A549 (cell line): ENCODE results near the gene HLA-DMB. TPM values are rescaled to one million over a fixed set of nuclear protein-coding genes. Genes with fewer than 3 reads are reported as not detected.

Experiments used
- ATAC-seq, 2 experiments: fragments of 200-7000 bp in 1 of 2; fragments of >200 bp in 1 of 2; cut with Nextera tagmentation in 1 of 2; cut with Tn5 transposase in 1 of 2; 3 replicates each; pipeline versions ENCODE4 v1.8.0 to v1.9.1; 2018 to 2020; ENCODE audit warnings: mild to moderate bottlenecking in 1 of 2, moderate library complexity in 1 of 2
- CTCF ChIA-PET: fragments of 300-600 bp; sonication (Branson Sonifier 250); formaldehyde crosslinking; extraction: SDS; loops from one replicate; lab custom pipeline; 2021; ENCODE audit warnings: antibody characterized with exemption, inconsistent platforms; lab: Yijun Ruan, JAX
- POLR2A ChIA-PET: fragments of 350-600 bp; formaldehyde crosslinking; extraction: SDS; loops from one replicate; lab custom pipeline; 2021; ENCODE audit warnings: antibody characterized with exemption, inconsistent platforms; lab: Yijun Ruan, JAX
- DNase-seq, 2 experiments: peaks; one replicate each; pipeline versions ENCODE4 v3.0.0 to v3.0.0-alpha.2; 2011 to 2016; ENCODE audit warnings: low read depth in 1 of 2, low spot score in 1 of 2
- FAIRE-seq: peaks from 2 replicates; lab custom pipeline; 2011; peaks lifted over from hg19 to GRCh38; lab: Jason Lieb, UNC
- H3K27ac ChIP-seq, 2 experiments: fragments of >200 bp; sonication (Bioruptor Twin); formaldehyde crosslinking; 3 replicates each; pipeline ENCODE4 v1.5.1; 2016 to 2017
- H3K4me1 ChIP-seq: fragments of >200 bp; sonication (Bioruptor Twin); formaldehyde crosslinking; 3 replicates; pipeline ENCODE4 v1.6.1; 2016
- H3K4me2 ChIP-seq: fragments of >200 bp; sonication (Bioruptor Twin); formaldehyde crosslinking; 3 replicates; pipeline ENCODE4 v1.6.1; 2016
- H3K4me3 ChIP-seq: fragments of >200 bp; sonication (Bioruptor Twin); formaldehyde crosslinking; 3 replicates; pipeline ENCODE4 v1.5.1; 2016
- H3K9me3 ChIP-seq: fragments of >200 bp; sonication (Bioruptor Twin); formaldehyde crosslinking; 3 replicates; pipeline ENCODE4 v1.6.1; 2016
- EHMT2 ChIP-seq: fragments of 200-600 bp; sonication (generic); IDR thresholded peaks from 2 replicates; pipeline ENCODE4 v1.6.1; 2016; ENCODE audit warnings: antibody characterized with exemption, low read depth, mild to moderate bottlenecking, moderate library complexity
- EP300 ChIP-seq, 2 experiments: fragments of >200 bp; sonication (Bioruptor Twin); formaldehyde crosslinking; IDR thresholded peaks; 2 replicates in 1 of 2; 3 replicates in 1 of 2; pipeline ENCODE4 v1.6.1; 2016 to 2017
- GATA3 ChIP-seq: IDR thresholded peaks from 2 replicates; pipeline ENCODE4 v1.6.1; 2012; ENCODE audit warnings: borderline replicate concordance
- HMGXB4 ChIP-seq: fragments of 250-450 bp; sonication (Bioruptor Pico); IDR thresholded peaks from 2 replicates; pipeline ENCODE4 v1.5.0; 2021; ENCODE audit warnings: mild to moderate bottlenecking, moderate library complexity, borderline replicate concordance
- HOXB13 ChIP-seq: fragments of 250-450 bp; sonication (Bioruptor Pico); IDR thresholded peaks from 2 replicates; pipeline ENCODE4 v1.5.0; 2020; ENCODE audit warnings: low read depth, mild to moderate bottlenecking, moderate library complexity
- JUN ChIP-seq, 2 experiments: fragments of >200 bp; sonication (Bioruptor Twin); formaldehyde crosslinking; IDR thresholded peaks; 2 replicates in 1 of 2; 3 replicates in 1 of 2; pipeline ENCODE4 v1.6.1; 2016 to 2017
- KDM1A ChIP-seq: fragments of 200-600 bp; sonication (generic); IDR thresholded peaks from 2 replicates; pipeline ENCODE4 v1.6.1; 2016; ENCODE audit warnings: low read depth, mild to moderate bottlenecking
- NFE2L2 ChIP-seq: fragments of 150-350 bp; conservative IDR thresholded peaks from 2 replicates; pipeline ENCODE4 v1.6.1; 2014; ENCODE audit warnings: low read length
- POLR2AphosphoS2 ChIP-seq: conservative IDR thresholded peaks from 2 replicates; pipeline ENCODE4 v1.6.1; 2012; ENCODE audit warnings: low read length, improper control_type of control experiment, inconsistent platforms
- TFCP2L1 ChIP-seq: fragments of 250-450 bp; sonication (Bioruptor Pico); IDR thresholded peaks from 2 replicates; pipeline ENCODE4 v1.5.0; 2021; ENCODE audit warnings: mild to moderate bottlenecking
- ZFP36 ChIP-seq: fragments of 450-650 bp; IDR thresholded peaks from 2 replicates; pipeline ENCODE4 v1.6.1; 2014; ENCODE audit warnings: borderline replicate concordance; ENCODE audit not compliant: partially characterized antibody
- WGBS: methylation state at CpG from one replicate; pipeline ENCODE4 v1.1.6; 2017; ENCODE audit errors: missing lambda C conversion rate; 5-methylcytosine and 5-hydroxymethylcytosine counted together
- polyA plus RNA-seq, 4 experiments: library from polyadenylated mRNA; depleted of rRNA in 3 of 4; stranded (reverse); fragments of >200 nt; fragmentation: RNase III in 1 of 4; extraction: RNeasy Plus Mini Kit Qiagen cat#74134 plus additional on column Dnase treatment in 1 of 4; gene quantifications; 2 replicates in 3 of 4; 3 replicates in 1 of 4; pipeline ENCODE4 v1.2.3, GENCODE V29; 2011 to 2017

HLA-DMB gene
- polyA plus RNA-seq, 2 of the 4 experiments (the other 2 are of a cell fraction), result 3.7 to 14.3 TPM

- POLR2A ChIA-PET, result interaction anchor here (0.6 to 8.6 kb wide), 5 partner anchors 10 to 856 kb away, joined by 3 to 127 read pairs (median 5); partner anchors contain the start of gene ATF6B
- Histone ChIP-seq H3K9me3 (no peaks in the 10 kb centered on the region), H3K27ac (no peak overlapping the region), H3K4me1 (peaks cover 15% of the 10 kb centered on the region), H3K4me2 (no peak overlapping the region), H3K4me3 (no peak overlapping the region)
- no peak for TF ChIP-seq ZFP36
- TF ChIP-seq EHMT2, result no peak
- no peak for TF ChIP-seq EP300 (IDR thresholded peaks at IDR 0.05)
- TF ChIP-seq JUN (IDR thresholded peaks at IDR 0.05), result no peak
- no peak for TF ChIP-seq GATA3
- DNase-seq (no peak), ATAC-seq (peak; percentile 39 to 40; a peak in 5 of 6 replicates), FAIRE-seq (no peak)
- CTCF ChIA-PET, result interaction anchor here (0.5 to 6.3 kb wide), 43 partner anchors 8 to 891 kb away, joined by 3 to 124 read pairs (median 5); partner anchors contain the start of genes BRD2, HLA-DMA, PSMB8 and TAP1
- 59% methylated on average over 3 of the region's 3 CpGs for WGBS
Measured at GRCh38 chr6:32983964-32984621, 43.3 kb upstream of the HLA-DMB start.

GRCh38 chr6:32983493-32983848, 42.6 kb upstream of the HLA-DMB start:
- TF ChIP-seq HOXB13 (CRISPR knock-in tag) (no peak), KDM1A (no peak), EP300 (IDR thresholded peaks at IDR 0.05) (no peak), HMGXB4 (CRISPR knock-in tag) (no peak), POLR2AphosphoS2 (0 out of 2 replicates have a peak, but pooled peaks have one; percentile 42)
- DNase-seq, result no peak
- no peak for FAIRE-seq
- Histone ChIP-seq H3K9me3 (no peaks in the 10 kb centered on the region), H3K4me3 (no peak overlapping the region), H3K27ac (no peak overlapping the region), H3K4me2 (no peak overlapping the region), H3K4me1 (peaks cover 17% of the 10 kb centered on the region)
- ATAC-seq, result peak; percentile 30 to 36; a peak in 5 of 6 replicates
- WGBS, result 90% methylated on average over 1 of the region's 1 CpG
- ChIA-PET POLR2A (interaction anchor here (1.8 to 8.6 kb wide), 2 partner anchors 9 to 13 kb away, joined by 8 to 127 read pairs; no protein-coding TSS in a partner anchor), CTCF (interaction anchor here (0.9 to 6.3 kb wide), 11 partner anchors 7 to 144 kb away, joined by 3 to 124 read pairs (median 17); partner anchors contain the start of genes BRD2 and TAP2)

- no peak overlapping the region for H3K4me2 ChIP-seq
- 60% methylated on average over 6 of the region's 6 CpGs for WGBS
- no peak for FAIRE-seq
- POLR2A ChIA-PET, result interaction anchor here (8.6 kb wide), 1 partner anchor 12 kb away, joined by 127 read pairs; no protein-coding TSS in a partner anchor
- no peak overlapping the region for H3K4me3 ChIP-seq
- H3K27ac ChIP-seq, result no peak overlapping the region
- H3K4me1 ChIP-seq, result peaks cover 23% of the 10 kb centered on the region
- 0 out of 5 replicates have a peak, but pooled peaks of 1 of the 2 experiments have one; percentile 32 for TF ChIP-seq JUN (IDR thresholded peaks at IDR 0.05)
- no peak for TF ChIP-seq NFE2L2
- CTCF ChIA-PET, result interaction anchor here (0.9 to 6.3 kb wide), 10 partner anchors 10 to 191 kb away, joined by 3 to 124 read pairs (median 16); partner anchors contain the start of genes BRD2 and TAP2
- DNase-seq, result no peak
- peak; percentile 4 to 16; a peak in 4 of 6 replicates for ATAC-seq
- H3K9me3 ChIP-seq, result no peaks in the 10 kb centered on the region
Measured at GRCh38 chr6:32982702-32983492, 42.1 kb upstream of the HLA-DMB start.

- H3K4me2 ChIP-seq, result no peak overlapping the region
- POLR2A ChIA-PET, result interaction anchor here (8.6 kb wide), 1 partner anchor 11 kb away, joined by 127 read pairs; no protein-coding TSS in a partner anchor
- TF ChIP-seq TFCP2L1 (CRISPR knock-in tag) (0 out of 2 replicates have a peak, but pooled peaks have one; percentile 26), GATA3 (no peak)
- TF ChIP-seq, all 56 proteins: peak for 1
- Histone ChIP-seq H3K27ac (no peak overlapping the region), H3K4me1 (peaks cover 30% of the 10 kb centered on the region), H3K9me3 (no peaks in the 10 kb centered on the region), H3K4me3 (no peak overlapping the region)
- CTCF ChIA-PET, result interaction anchor here (1.0 to 5.3 kb wide), 6 partner anchors 10 to 191 kb away, joined by 3 to 63 read pairs (median 10); partner anchors contain the start of gene BRD2
- FAIRE-seq, result no peak
- WGBS, result 61% methylated on average over 8 of the region's 8 CpGs
- ATAC-seq, result no peak
- no peak for DNase-seq
Measured at GRCh38 chr6:32982084-32982701, 41.4 kb upstream of the HLA-DMB start.
